ENCODE results near the gene BTBD19.

GRCh38 chr1:44842486-44842861, 34.2 kb downstream of the BTBD19 start:
- TF ChIP-seq RFX5 (IDR thresholded peaks at IDR 0.05) (no peak), EP300 (IDR thresholded peaks at IDR 0.05) (no peak), HDAC2 (IDR thresholded peaks at IDR 0.05) (no peak), HMGXB4 (CRISPR knock-in tag; IDR thresholded peaks at IDR 0.05; ENCODE audit: borderline replicate concordance) (no peak), CBX8 (IDR thresholded peaks at IDR 0.05) (no peak), PHF8 (IDR thresholded peaks at IDR 0.05; ENCODE audit: borderline replicate concordance, low read depth) (no peak)
- TF ChIP-seq, protein P1, sequence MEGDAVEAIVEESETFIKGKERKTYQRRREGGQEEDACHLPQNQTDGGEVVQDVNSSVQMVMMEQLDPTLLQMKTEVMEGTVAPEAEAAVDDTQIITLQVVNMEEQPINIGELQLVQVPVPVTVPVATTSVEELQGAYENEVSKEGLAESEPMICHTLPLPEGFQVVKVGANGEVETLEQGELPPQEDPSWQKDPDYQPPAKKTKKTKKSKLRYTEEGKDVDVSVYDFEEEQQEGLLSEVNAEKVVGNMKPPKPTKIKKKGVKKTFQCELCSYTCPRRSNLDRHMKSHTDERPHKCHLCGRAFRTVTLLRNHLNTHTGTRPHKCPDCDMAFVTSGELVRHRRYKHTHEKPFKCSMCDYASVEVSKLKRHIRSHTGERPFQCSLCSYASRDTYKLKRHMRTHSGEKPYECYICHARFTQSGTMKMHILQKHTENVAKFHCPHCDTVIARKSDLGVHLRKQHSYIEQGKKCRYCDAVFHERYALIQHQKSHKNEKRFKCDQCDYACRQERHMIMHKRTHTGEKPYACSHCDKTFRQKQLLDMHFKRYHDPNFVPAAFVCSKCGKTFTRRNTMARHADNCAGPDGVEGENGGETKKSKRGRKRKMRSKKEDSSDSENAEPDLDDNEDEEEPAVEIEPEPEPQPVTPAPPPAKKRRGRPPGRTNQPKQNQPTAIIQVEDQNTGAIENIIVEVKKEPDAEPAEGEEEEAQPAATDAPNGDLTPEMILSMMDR (IDR thresholded peaks at IDR 0.05): no peak
